ENCODE results near the gene PA2G4.
A peak's percentile ranks its signal among the peaks of the same experiment; 100 is the strongest.
"Not testable (repeated sequence)": the region's sequence is repeated elsewhere in the genome, so short reads cannot be mapped to it uniquely, and the experiment has no call there.

Gene PA2G4

DNA sequence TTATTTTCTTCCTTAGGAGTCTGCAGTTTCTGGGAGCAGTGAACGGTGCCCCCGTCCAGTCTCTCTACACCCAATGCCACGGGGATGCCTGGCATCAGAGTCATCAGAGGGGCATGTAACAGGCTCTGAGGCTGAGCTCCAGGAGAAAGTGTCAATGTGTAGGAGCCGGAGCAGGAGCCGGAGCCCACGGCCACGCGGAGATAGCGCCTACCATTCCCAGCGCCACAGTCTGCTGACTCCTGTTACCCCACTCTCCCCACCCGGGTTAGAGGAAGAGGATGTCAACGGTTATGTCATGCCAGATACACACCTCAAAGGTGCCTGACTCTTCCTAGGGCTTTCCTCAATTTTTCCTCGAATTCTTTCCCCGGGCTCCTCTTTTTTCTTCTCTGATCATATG lies 3.3 kb upstream of the PA2G4 start:
- no peak for DNase-seq

DNA sequence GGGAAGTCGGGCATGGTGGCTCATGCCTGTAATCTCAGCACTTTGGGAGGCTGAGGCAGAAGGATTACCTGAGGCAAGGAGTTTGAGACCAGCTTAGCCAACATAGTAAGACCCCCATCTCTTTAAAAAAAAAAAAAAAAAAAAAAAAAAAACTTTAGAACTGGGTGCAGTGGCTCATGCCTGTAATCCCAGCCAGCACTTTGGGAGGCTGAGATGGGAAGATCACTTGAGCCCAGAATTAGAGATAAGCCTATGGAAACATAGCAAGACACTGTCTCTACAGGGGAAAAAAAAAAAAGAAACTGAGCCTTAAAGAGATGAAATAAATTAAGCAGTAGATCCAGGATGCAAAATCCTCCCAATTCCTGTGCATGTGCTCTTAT lies 1.7 kb upstream of the PA2G4 start:
- no peak for DNase-seq

DNA sequence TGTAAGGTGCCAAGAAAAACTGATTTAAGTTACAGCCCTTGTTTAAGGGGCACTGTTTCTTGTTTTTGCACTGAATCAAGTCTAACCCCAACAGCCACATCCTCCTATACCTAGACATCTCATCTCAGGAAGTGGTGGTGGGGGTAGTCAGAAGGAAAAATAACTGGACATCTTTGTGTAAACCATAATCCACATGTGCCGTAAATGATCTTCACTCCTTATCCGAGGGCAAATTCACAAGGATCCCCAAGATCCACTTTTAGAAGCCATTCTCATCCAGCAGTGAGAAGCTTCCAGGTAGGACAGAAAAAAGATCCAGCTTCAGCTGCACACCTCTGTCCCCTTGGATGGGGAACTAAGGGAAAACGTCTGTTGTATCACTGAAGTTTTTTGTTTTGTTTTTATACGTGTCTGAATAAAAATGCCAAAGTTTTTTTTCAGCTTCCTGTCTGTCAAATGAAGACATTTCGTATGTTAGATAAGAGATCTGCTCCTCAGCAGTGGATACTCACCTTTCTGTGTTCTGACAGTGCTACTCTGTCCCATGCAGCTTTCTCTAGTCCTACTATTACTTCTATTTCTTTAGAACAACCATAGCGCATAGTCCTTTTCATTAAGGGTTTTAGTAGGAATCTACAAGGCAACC lies 1.2 kb upstream of the PA2G4 start:
- no peak for DNase-seq

DNA sequence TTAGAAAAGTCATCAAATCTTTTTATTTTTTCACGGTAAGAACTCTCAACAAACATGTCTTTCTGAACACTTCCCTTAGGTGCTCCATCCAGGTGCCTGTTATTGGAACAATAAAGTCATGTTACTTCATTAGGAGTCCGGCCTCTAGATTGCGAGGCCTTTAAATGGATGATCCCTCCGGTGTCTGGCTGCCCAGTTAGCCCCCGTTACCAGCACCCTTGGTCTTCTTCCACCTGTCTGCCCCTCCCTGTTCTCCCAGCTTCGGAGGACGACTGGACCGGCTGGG lies 593 bp upstream of the PA2G4 start:
- DNase-seq = no peak

DNA sequence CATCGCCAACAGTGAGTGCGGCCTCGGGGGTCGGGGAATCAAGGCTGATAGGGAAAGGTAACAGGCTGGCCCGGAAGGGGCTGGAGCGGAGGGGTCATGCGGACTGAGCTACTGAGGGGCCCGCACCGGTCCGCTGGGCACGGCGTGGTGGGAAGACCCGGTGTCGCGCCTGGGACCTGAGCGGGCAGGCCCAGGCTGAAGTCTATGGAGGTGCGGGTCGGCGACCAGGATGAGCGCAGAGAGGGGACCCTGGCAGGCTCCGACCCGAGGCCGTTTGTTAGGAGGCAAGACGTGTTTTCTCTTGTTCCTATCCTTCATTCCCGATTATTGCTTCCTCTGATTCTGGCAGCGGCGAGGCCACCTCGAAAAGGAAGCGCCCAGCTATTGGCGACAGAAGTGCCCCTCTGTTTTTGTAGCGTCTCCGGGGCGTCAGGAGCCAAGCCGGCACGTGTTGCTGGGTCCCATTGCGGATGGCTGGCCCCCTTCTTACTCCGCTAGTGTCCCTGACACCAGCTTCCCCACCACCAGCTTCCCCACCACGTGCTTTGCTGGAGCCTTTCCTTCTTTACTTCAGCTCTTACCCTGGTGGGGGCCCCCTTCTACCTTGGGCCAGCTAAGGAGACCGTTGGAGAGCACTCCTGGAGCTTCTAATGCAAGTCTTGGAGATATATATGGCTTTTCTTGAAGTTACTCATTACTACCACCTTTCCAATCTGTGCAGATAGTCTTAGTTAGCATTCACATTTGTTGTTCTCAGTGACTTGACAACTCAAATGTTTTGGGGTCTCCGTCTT lies 653 bp downstream of the PA2G4 start:
- peak; percentile 7 to 17 for DNase-seq

DNA sequence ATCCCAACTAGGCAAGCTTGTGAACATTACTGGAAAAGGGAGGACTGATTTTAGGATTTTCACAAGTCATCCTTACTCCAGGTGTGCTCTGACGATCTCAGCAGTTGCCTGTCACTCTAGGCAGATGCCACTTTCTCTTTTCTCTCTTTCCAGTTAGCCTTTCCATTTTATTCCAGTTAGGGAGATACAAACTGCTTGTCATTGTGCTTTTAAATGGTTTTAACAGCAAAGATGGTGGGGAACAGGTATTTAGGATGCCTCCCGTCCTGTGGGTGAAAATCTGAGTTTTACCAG lies 1.2 kb downstream of the PA2G4 start:
- DNase-seq = no peak

DNA sequence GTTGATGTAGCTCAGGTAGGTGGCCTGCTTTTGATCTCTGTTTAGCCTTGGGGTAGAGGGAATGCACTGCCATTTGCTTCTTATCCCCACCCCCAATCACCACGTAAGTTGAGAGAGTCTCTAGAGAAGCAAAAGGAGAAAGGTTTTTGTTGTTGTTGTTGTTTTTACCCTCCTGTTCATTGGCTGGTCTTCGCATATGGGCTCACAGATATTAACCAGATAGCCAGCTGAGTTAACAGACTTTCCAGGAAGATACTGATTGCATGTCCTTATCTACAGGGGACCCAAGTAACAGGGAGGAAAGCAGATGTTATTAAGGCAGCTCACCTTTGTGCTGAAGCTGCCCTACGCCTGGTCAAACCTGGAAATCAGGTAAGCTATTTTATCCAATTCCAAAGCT lies 2.9 kb downstream of the PA2G4 start:
- no peak for DNase-seq

DNA sequence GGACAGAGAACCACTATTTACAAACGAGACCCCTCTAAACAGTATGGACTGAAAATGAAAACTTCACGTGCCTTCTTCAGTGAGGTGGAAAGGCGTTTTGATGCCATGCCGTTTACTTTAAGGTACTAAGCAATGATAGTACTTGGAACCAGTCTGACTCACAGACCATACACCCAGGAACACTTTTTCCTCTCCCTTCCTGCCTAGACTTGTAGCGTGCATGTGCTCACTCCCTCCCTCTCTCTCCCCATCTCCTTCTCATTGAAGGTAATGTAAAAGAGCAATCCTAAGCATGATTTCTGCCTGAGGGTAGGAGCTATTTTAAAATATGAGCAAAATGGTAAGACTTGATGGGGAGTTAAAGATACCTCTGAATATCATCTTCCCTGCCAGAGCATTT lies 6.2 kb downstream of the PA2G4 start:
- DNase-seq = no peak

DNA sequence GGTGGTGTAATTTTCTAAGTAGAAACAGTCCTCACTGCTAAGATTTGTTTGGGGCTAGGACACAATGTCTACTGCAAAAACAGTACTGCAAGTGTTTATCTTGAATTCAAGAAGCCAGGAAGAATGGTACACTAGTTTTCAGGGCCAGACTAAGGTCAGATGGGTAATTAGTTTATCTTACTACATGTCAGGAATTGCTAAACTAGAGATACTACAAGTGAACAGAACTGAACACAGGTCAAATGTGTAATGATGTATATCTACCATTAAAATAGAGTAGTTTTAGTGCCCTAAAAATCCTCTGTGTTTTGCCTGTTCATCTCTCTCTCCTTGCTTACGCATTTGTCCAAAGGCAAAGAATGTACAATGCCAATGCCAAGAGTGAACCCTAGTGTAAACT lies 9.7 kb downstream of the PA2G4 start:
- DNase-seq = no peak

DNA sequence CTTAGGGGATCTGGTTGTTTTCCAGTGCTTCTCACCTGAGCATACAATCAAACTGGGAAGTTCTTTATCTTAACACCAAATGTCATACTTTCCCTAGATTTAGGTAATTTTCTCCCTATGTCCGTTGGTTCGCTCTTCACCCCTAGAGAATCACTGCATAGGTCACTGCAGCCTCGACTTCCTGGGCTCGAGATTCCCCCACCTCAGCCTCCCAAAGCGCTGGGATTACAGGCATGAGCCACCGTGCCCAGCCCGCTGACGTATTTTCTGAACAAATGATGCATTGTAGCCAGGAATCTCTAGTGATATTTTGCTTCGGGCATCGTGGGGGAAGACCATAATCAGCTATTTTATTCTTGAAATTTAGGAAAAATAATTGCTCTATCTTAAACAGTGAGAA lies 11.0 kb downstream of the PA2G4 start:
- DNase-seq = no peak

DNA sequence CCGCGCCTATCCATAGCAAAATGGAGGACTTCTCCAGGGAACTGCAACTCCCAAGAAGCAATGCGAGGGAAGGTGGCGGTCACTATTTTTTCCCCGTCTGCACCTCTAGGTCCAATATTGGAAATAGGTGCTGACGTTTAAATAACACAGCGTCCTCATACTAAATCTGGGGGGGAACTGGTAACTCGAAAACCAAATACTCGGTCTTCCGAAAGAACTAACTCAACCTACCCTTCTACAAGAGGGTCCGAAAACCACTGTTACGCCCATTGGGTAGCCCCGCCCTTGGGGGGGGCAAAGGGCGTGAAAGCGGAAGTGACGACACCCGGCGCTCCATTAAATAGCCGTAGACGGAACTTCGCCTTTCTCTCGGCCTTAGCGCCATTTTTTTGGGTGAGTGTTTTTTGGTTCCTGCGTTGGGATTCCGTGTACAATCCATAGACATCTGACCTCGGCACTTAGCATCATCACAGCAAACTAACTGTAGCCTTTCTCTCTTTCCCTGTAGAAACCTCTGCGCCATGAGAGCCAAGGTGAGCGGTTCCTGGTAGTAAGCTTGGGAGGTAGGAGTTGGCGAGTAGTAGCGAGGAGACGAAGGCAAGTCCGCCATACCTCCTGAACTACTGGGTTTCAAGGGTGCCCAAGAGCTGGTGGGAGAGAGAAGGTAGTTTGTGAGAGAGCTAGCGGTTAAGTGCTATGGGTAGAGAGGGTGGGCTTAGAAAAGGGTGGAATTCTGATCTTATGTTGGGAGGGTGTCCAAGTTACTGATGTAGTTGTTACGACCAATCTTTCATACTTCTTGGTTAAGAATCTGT lies 12.1 kb downstream of the PA2G4 start, which contains the start of gene RPL41:
TSS of gene RPL41 (plus strand) at position 367 of the 815 bp plus-strand sequence.
- peak; percentile 86 to 87 for DNase-seq

DNA sequence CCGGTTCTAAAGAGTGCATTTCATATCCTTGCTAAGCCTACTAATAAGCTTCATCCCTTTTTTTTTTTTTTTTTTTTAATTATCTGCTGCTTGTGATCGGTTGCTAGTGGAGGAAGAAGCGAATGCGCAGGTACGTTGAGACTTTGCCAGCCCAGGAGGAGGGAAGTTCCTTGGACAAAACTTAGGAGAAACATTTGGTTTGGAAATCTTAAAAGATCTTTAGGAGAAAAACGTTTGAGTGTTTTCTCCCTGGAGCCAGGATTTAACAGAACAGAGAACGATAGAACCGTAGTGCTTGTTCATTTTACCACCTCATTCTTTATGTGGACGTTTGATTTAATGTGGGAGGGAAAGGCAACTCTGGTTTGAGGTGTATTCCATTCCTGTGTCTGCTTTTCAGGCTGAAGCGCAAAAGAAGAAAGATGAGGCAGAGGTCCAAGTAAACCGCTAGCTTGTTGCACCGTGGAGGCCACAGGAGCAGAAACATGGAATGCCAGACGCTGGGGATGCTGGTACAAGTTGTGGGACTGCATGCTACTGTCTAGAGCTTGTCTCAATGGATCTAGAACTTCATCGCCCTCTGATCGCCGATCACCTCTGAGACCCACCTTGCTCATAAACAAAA lies 12.8 kb downstream of the PA2G4 start:
- not testable (repeated sequence) for DNase-seq

DNA sequence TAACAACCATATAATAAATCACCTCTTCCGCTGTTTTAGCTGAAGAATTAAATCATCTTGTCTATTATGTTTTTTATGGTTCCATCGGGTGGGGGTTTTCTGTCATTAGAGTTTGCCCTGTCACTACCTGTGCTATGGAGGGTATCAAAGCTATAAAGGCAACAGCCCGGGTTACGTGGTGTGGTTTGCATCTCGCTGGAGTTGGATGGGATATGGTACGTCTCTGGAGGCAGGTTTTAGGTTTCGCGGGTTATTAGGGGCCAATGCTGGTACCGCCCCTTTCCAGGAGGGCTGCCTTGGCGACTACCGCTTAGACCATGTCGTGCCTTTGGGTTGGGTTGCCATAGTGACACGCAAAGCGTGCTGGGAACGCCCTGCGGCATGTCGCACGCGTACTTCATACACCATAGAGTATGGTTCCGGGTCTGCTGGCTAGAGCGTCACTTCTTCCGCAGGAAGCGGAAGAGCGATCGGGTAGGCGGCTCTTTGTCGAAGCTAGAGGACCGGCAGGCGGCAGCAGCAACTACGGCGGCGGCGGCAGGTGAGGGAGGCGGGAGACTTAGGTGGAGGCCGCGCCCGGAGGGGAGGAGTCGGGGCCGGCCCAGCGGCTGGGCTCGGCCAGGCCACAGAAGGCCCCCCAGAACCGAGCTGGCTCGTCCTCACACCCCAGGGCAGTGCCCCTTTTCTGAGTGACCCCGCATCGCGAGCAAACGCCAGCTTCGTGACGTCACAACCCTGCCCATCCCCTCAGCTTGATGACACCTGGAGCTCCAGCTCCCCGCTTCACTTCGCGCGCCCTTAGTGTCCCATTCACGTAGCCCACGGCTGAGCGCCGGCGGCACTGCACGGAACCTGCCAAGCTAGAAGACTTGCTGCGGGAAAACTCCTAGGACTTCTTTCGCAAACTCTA lies 13.7 kb downstream of the PA2G4 start, which contains the start of gene ZC3H10:
TSS of gene ZC3H10 (plus strand) at position 489 of the 910 bp plus-strand sequence. CDS start 2,297 bp downstream, outside the sequence.
- peak; percentile 98 for DNase-seq

DNA sequence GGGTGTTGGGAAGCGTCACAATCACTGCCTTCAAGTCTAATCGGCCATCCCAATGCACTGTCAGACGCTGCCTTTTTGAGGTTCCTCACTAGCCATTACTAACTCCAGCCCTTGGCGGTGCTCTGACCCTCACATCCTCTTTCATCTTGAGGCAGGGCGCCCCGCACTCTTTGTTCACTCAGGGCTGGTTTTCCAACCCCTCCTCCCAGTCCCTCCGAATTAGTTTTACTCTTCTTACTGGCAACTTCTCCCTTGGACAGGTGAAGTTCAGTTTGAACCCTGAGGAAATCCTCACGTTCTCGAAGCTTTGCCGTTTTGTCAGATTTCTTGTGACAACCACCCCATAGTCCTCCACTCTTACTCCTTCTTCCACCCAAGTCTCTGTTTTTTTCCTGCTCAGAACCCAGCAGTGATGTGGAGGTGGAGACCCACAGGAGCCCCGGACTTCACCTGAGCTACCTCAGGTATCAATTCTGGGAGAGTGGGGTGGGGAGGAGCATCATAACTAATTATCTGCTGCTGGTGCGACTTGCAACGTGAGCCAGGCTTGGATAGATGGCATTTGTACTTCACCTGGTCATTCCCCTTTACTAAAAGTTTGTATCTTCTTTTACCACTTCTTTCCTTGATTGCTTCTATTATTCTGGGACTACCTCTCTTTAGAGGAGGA lies 14.5 kb downstream of the PA2G4 start:
- no peak for DNase-seq

DNA sequence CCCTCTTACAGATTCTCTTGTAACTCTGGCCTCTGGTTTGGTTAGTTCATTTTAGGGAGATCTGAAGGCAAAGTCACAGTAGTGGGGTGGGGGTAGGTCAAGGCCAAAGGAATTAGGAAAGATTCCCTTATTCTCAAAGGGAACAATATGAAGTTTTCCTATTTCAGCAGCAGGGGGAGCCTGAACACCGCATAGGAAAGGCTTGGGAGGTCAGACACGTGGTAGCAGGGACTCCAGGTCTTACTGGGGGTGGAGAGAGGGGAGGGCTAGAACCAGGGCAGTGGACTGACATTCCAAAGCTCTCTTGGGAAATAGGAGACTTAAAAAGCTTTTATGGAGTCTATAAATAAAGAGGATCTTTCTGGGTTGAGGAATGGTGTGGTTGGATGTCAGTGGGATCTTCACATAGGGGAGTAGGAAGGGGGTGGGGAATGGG lies 15.0 kb downstream of the PA2G4 start:
- peak; percentile 73 to 77 for DNase-seq

DNA sequence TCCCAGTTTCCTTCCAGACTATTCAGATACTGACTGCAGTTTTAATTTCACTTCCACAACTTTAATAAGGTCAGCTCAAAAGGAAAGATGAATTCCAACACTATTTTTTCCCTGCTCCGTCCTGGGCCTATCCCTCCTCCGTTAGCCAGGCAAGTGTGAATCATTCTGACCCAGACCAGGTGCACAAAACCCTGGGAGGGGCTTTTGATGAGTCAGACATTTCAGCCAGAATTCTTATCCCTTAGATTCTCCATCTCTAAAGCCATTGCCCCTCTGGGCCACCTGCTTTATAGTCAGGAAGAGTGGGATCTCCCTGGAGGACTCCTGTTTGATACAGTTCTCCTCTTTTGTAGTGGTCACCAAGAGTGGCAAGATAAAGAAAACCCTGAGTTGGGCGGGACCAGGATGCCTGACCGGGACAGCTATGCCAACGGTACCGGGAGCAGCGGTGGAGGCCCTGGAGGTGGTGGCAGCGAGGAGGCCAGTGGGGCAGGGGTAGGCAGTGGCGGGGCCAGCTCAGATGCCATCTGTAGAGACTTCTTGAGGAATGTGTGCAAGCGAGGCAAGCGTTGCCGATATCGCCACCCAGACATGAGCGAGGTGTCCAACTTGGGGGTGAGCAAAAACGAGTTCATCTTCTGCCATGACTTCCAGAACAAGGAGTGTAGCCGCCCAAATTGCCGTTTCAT lies 15.9 kb downstream of the PA2G4 start:
- no peak for DNase-seq

DNA sequence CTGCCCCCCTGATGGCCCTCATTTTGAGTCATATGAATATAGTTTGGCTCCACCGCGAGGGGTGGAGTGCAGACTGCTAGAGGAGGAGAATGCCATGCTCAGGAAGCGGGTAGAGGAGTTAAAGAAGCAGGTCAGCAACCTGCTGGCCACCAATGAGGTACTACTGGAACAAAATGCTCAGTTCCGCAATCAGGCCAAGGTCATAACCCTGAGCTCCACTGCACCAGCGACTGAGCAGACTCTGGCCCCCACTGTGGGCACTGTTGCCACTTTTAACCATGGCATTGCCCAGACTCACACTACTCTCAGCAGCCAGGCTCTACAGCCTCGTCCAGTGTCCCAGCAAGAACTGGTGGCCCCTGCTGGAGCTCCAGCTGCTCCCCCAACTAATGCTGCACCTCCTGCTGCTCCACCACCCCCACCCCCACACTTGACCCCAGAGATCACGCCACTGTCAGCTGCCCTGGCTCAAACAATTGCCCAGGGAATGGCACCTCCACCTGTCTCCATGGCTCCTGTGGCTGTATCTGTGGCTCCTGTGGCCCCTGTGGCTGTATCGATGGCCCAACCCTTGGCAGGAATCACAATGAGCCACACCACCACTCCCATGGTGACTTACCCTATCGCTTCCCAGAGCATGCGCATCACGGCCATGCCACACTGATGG lies 17.0 kb downstream of the PA2G4 start:
- DNase-seq = no peak

DNA sequence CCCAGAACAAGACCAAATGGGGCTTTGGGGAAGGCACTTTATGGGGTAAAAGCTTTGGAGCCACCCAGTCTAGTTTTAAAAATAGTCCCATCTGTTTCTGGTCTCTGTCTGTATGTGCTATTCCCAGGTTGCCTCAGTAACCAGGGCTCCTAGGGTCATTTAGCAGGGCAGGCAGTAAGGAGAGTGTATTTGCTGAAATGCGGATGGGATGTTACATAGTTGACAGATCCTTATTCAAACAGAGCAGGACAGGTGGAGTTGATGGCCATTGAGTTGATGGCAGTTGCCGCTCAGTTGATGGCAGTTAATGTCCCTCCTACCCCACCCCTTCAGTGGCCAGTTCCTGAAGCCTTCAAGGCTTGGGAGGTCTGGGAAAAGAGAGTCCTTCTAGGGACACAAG lies 18.3 kb downstream of the PA2G4 start:
- no peak for DNase-seq

DNA sequence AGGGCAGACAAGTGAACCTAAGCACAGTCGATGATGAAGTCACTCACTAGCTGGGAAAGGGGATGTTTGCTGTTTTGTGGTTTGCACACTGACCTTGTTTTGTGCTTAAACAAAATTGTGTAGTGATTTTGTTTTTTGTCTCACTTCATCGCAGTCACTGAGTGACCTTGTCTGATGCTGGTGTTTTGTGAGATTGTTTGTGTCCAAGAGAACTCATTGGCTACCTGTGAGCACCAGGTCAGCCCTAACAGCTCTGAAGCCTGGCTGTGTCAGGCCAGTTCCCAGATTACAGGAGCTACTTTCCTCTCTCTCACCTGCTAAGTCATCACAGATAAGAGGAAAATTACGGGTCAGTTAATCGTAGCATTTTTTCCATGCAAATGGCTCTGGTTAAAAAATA lies 19.8 kb downstream of the PA2G4 start:
- no peak for DNase-seq

DNA sequence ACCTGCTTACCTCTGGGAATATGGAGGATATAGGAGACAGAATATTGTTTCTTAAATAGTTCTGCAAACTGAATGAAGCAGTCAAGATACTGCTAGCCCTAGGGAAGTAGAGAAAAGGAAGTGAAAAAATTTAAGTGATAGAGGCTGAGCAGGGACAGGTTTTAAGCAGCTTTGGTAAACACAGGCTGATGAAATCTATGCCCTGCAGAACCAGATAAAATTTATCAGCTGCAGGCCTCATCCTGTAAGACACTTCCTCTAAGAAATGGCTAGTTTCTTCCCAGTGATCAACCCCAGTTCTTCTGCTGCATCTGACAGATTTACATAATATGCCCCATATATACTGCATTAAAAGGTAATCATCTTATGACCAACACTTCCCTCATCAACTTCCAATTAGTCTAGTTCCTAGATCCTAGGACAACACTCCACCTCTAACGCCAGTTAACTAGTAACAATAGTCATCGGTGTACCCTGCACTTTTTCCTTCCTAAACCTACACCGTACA lies 22.4 kb downstream of the PA2G4 start:
- DNase-seq = peak; percentile 30 to 54
